ENCODE data around the gene R3HDM4. TPM values are rescaled to one million over a fixed set of nuclear protein-coding genes. Genes with fewer than 3 reads are reported as not detected.
A peak's percentile ranks its signal among the peaks of the same experiment; 100 is the strongest.

Gene R3HDM4
- total RNA-seq, 4 donors from 2014 or later: 29.2 to 45.8 (median 34.9) TPM

DNA sequence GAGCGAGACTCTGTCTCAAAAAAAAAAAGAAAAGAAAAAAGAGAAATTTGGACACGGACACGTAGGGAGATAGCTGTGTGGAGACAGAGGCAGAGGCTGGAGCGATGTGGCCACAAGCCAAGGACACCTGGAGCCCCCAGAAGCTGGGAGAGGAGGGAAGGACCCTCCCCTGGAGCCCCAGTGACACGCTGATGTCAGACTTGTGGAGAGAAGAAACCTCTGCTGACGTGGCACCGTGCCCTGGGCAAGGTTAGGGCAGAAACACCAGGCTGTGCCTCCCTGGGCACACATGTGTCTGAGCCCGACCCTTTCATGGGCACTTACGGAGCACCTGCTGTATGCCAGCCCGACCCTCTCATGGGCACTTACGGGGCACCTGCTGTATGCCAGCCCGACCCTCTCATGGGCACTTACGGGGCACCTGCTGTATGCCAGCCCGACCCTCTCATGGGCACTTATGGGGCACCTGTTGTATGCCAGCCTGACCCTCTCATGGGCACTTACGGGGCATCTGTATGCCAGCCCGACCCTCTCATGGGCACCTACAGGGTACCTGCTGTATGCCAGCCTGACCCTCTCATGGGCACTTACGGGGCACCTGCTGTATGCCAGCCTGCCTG lies 30.6 kb upstream of the R3HDM4 start:
- TF ChIP-seq, protein P1, sequence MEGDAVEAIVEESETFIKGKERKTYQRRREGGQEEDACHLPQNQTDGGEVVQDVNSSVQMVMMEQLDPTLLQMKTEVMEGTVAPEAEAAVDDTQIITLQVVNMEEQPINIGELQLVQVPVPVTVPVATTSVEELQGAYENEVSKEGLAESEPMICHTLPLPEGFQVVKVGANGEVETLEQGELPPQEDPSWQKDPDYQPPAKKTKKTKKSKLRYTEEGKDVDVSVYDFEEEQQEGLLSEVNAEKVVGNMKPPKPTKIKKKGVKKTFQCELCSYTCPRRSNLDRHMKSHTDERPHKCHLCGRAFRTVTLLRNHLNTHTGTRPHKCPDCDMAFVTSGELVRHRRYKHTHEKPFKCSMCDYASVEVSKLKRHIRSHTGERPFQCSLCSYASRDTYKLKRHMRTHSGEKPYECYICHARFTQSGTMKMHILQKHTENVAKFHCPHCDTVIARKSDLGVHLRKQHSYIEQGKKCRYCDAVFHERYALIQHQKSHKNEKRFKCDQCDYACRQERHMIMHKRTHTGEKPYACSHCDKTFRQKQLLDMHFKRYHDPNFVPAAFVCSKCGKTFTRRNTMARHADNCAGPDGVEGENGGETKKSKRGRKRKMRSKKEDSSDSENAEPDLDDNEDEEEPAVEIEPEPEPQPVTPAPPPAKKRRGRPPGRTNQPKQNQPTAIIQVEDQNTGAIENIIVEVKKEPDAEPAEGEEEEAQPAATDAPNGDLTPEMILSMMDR (IDR thresholded peaks at IDR 0.05): no peak
- TF ChIP-seq POLR2A (IDR thresholded peaks at IDR 0.05): no peak
- no peak for DNase-seq
- no peak overlapping the region for H3K4me3 ChIP-seq (replicated peaks in 1 of 3)
- no peaks in the 10 kb centered on the region for H3K27me3 ChIP-seq
- H3K9me3 ChIP-seq: no peaks in the 10 kb centered on the region
- WGBS, 2 donors: 95% methylated on average over 13 to 16 of the region's 17 CpGs
- H3K4me1 ChIP-seq: peaks cover 8 to 23% of the 10 kb centered on the region in 2 donors
- no peak overlapping the region for H3K27ac ChIP-seq
- intact Hi-C loops (cut with DNase I): no loop called here
- H3K36me3 ChIP-seq: no peaks in the 10 kb centered on the region

DNA sequence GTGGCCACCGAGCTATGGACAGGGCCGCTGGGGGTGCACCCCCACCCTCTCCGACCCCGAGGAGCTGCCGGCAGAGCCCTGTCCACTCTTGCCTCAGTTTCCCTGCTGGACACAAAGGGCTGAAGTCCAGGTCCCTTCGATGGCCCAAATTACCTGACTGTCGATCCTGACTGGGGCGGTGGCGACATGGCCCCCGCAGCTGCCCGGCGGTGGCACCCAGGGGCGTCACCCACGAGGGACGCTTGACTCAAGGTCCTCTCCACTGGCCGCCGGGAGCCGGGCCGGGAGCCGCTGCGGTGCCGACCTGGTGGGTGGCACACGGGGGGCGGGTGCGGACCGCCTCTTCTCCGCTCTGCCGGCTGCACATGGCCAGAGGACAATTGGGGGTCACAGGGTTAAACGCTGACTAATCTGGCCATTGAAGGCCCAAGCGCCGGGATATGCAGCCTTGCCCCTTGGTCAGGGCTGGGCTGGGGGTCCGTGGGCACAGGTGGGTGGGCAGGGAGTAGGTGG lies 29.2 kb upstream of the R3HDM4 start:
- Histone ChIP-seq H3K27me3 (no peaks in the 10 kb centered on the region), H3K36me3 (no peaks in the 10 kb centered on the region), H3K4me1 (peaks cover 8 to 23% of the 10 kb centered on the region in 2 donors), H3K27ac (no peak overlapping the region), H3K9me3 (no peaks in the 10 kb centered on the region), H3K4me3 (replicated peaks in 1 of 3) (no peak overlapping the region)
- intact Hi-C loops (cut with DNase I): no loop called here
- WGBS, 2 donors: 95 to 96% methylated on average over 5 to 13 of the region's 32 CpGs
- DNase-seq: no peak
- TF ChIP-seq, protein P1 (IDR thresholded peaks at IDR 0.05): no peak
- no peak for TF ChIP-seq POLR2A (IDR thresholded peaks at IDR 0.05)

DNA sequence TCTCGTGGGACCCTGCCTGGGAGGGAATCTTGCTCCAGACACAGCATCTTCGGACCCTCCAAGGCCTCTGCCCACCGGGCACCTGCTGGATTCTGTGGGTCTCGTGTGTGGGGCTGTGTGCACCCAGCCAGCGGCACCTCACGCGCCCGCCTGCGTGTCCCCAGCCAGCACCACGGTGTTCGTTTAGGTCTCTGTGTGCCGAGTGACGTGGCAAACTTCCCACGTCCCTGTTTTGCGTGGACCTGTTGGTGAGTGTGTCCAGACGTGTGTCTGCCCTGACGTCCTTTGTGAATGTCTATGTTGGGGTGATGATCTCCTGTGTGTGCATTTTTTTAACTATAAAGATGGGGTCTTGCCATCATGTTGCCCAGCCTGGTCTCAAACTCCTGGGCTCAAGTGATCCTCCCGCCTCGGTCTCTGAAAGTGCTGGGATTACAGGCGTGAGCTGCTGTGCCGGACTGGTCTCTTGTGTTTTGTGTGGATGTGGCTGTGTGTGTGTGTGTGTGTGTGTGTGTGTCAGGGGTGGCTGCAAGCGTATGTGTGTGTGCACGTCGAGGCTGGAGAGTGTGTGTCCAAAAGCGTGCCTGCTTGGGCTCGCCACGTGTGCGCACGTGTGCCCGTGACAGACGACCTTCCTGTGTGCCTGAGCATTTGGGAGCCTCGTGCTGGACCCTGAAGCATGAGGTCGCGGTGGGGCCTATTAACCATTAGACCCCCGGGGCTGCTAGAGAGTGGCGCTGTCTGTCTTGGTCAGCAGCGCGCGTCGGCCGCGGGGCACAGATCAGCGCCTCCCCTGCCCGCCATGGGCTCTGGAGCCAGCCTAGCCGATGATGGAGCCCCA lies 28.5 kb upstream of the R3HDM4 start:
- Histone ChIP-seq H3K36me3 (no peaks in the 10 kb centered on the region), H3K4me3 (replicated peaks in 1 of 3) (peak overlapping the region in 1 of 3 donors; percentile 24), H3K4me1 (peaks cover 8 to 23% of the 10 kb centered on the region in 2 donors), H3K9me3 (no peaks in the 10 kb centered on the region), H3K27ac (peak overlapping the region in 2 of 3 donors; percentile 77 to 83), H3K27me3 (no peaks in the 10 kb centered on the region)
- TF ChIP-seq POLR2A (IDR thresholded peaks at IDR 0.05): no peak
- intact Hi-C loops (cut with DNase I): no loop called here
- DNase-seq: no peak
- 85 to 92% methylated on average over 10 to 36 of the region's 45 CpGs for WGBS, 2 donors

DNA sequence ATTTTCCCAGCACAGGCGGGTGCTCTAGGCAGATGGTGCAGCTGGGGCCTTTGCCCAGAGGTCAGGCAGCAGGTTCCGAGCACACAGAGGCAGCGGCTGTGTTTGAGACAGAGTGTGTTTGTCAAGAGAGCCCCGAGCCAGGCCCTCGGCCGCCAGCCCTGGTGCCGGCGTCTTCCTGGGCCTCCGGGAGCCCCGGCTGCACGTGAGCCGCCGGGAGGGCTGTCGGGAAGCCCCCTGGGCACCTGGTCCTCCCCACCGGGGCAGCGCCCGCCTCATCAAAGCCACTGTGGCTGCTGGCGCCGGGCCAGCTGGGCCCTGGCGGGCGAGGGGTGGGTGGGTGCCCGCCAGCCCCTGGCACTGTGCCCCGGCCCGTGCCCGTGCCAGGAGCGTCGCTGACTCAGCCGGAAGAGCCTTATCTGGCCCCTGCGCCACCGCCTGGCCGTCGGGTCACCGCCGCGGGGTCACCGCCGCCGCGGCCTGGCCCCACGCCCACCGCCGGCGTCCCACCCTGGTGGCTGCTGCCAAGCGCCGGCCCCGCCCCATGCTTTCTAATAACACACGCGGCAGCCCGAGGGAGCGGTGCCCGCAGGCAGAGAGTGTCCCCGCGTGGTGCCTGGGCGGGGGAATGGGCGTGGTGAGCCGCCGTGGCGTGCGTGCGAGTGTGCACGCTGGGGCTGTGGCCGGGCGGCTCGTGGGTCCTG lies 27.7 kb upstream of the R3HDM4 start:
- DNase-seq: peak; percentile 83 to 87

DNA sequence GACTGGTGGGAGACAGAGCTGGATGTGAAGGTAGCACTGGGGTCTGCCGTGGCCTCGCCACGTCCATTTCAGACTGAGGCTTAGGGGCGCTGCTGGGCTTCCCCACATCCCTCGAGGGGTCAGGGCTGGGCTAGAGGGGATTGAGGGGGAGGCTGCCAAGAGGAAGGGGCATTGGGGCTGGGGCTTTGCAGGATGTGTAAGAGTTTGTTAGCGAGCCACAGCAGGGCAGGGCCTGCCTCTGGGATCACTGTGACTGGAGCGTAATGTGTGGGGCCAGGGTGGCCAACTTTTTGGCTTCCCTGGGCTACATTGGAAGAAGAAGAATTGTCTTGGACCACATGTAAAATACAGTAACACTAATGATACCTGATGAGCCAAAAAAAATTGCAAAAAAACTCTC lies 26.9 kb upstream of the R3HDM4 start:
- 99% methylated on average over 7 of the region's 7 CpGs for WGBS, 2 donors
- H3K4me1 ChIP-seq: peaks cover 14 to 26% of the 10 kb centered on the region in 2 donors
- no peaks in the 10 kb centered on the region for H3K27me3 ChIP-seq
- no peaks in the 10 kb centered on the region for H3K36me3 ChIP-seq
- no peak overlapping the region for H3K4me3 ChIP-seq (replicated peaks in 1 of 3)
- no peaks in the 10 kb centered on the region for H3K9me3 ChIP-seq
- intact Hi-C loops (cut with DNase I): no loop called here
- TF ChIP-seq, protein P1 (IDR thresholded peaks at IDR 0.05): no peak
- no peak for TF ChIP-seq POLR2A (IDR thresholded peaks at IDR 0.05)
- H3K27ac ChIP-seq: peak overlapping the region in 1 of 3 donors; percentile 83
- DNase-seq: no peak

More for the DNA sequence above, 27.7 kb upstream of the R3HDM4 start:
- Histone ChIP-seq H3K4me3 (replicated peaks in 1 of 3) (peak overlapping the region in 1 of 3 donors; percentile 24), H3K9me3 (no peaks in the 10 kb centered on the region), H3K27me3 (no peaks in the 10 kb centered on the region), H3K27ac (peak overlapping the region; percentile 73 to 83 (median 77)), H3K36me3 (no peaks in the 10 kb centered on the region), H3K4me1 (peaks cover 8 to 23% of the 10 kb centered on the region in 2 donors)
- WGBS, 2 donors: 33% methylated on average over 26 of the region's 64 CpGs; no CpG with 5 or more reads in 1 of the 2 donors
- intact Hi-C loops (cut with DNase I): no loop called here
- no peak for TF ChIP-seq POLR2A (IDR thresholded peaks at IDR 0.05)
- TF ChIP-seq, protein P1 (IDR thresholded peaks at IDR 0.05): no peak
